HG02885 (cell line): ENCODE data around the gene USP38.
"Not testable (repeated sequence)": the region's sequence is repeated elsewhere in the genome, so short reads cannot be mapped to it uniquely, and the experiment has no call there.

Experiments used
- ATAC-seq: cut with Tn5 transposase; IDR thresholded peaks from one replicate; pipeline ENCODE4 v1.9.1; 2021; ENCODE audit warnings: mild to moderate bottlenecking; ENCODE audit not compliant: unreplicated experiment, poor library complexity

USP38 gene

GRCh38 chr4:143184503-143185252 is at the start of gene USP38:
USP38 (plus strand) TSS chr4:143184917; CDS start chr4:143185451, 534 bp downstream.
- ATAC-seq = peak; percentile 74

GRCh38 chr4:143135358-143135757 is 49.4 kb upstream of the USP38 start:
- no peak for ATAC-seq

GRCh38 chr4:143140696-143141095 is 44.0 kb upstream of the USP38 start:
- ATAC-seq = no peak

GRCh38 chr4:143148521-143148920 is 36.2 kb upstream of the USP38 start:
- ATAC-seq = no peak

- no peak for ATAC-seq
Measured at GRCh38 chr4:143156853-143157252, 27.9 kb upstream of the USP38 start.

- ATAC-seq = peak; percentile 57
Measured at GRCh38 chr4:143163614-143164013, 21.1 kb upstream of the USP38 start.

GRCh38 chr4:143166722-143167121 is 18.0 kb upstream of the USP38 start:
- ATAC-seq = not testable (repeated sequence)

GRCh38 chr4:143178923-143179322 is 5.8 kb upstream of the USP38 start:
- no peak for ATAC-seq

GRCh38 chr4:143183513-143184216 is 1.1 kb upstream of the USP38 start:
- no peak for ATAC-seq

- ATAC-seq = peak; percentile 26
Measured at GRCh38 chr4:143184217-143184502, 557 bp upstream of the USP38 start.

- ATAC-seq = peak; percentile 25
Measured at GRCh38 chr4:143185253-143186107, 763 bp downstream of the USP38 start.

- ATAC-seq = no peak
Measured at GRCh38 chr4:143186212-143186611, 1.5 kb downstream of the USP38 start.

- no peak for ATAC-seq
Measured at GRCh38 chr4:143186649-143187048, 1.9 kb downstream of the USP38 start.

- no peak for ATAC-seq
Measured at GRCh38 chr4:143188136-143189088, 3.7 kb downstream of the USP38 start.

- ATAC-seq = peak; percentile 17
Measured at GRCh38 chr4:143189528-143189927, 4.8 kb downstream of the USP38 start.

- ATAC-seq = no peak
Measured at GRCh38 chr4:143195581-143195980, 10.9 kb downstream of the USP38 start.

GRCh38 chr4:143196323-143196722 is 11.6 kb downstream of the USP38 start:
- no peak for ATAC-seq

GRCh38 chr4:143199503-143199902 is 14.8 kb downstream of the USP38 start:
- ATAC-seq = peak; percentile 39

GRCh38 chr4:143202824-143203223 is 18.1 kb downstream of the USP38 start:
- ATAC-seq = no peak

GRCh38 chr4:143203577-143203976 is 18.9 kb downstream of the USP38 start:
- no peak for ATAC-seq
